ENCODE data around the gene TOR1AIP1. TPM values are rescaled to one million over a fixed set of nuclear protein-coding genes. Genes with fewer than 3 reads are reported as not detected.

The TOR1AIP1 gene
- total and polyA plus RNA-seq, 3 donors from 2014 or later, result 62.7 to 72.3 (median 63.7) TPM

DNA sequence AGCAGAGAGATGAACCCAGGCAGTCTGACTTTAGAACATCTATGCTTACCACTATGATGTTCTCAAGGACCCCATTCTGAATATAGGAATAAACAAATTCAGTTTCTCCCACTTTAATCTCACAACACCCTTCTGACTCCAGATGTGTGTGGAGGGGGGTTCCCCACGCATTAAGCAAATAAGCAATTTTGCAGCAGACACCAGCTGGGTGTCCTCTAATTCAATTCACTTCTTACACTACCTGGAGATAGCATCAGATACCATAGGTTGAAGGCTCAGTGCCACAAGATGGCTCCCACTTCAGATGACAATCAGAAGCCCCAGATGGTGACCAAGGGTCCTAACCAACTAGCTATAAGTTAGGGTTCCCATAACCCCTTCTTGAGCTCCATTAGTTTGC, 42.2 kb downstream of the TOR1AIP1 start:
- no peak for DNase-seq
- TF ChIP-seq CTCF (IDR thresholded peaks at IDR 0.05) (no peak), POLR2A (IDR thresholded peaks at IDR 0.05) (no peak)
- Histone ChIP-seq H3K27ac (no peak overlapping the region), H3K4me3 (no peak overlapping the region), H3K4me1 (no peaks in the 10 kb centered on the region), H3K9me3 (no peaks in the 10 kb centered on the region), H3K36me3 (ENCODE audit: low read depth, missing control alignments) (no peaks in the 10 kb centered on the region), H3K27me3 (no peaks in the 10 kb centered on the region)
- intact Hi-C loops (cut with DNase I; ENCODE audit: low total_unique reads), result no loop called here
- 88 to 100% methylated on average over 1 of the region's 1 CpG for WGBS, 2 donors

GRCh38 chr1:179925302-179925701, 43.2 kb downstream of the TOR1AIP1 start:
- Histone ChIP-seq H3K27ac (no peak overlapping the region), H3K36me3 (ENCODE audit: low read depth, missing control alignments) (no peaks in the 10 kb centered on the region), H3K4me3 (no peak overlapping the region), H3K9me3 (no peaks in the 10 kb centered on the region), H3K4me1 (peaks cover 4% of the 10 kb centered on the region), H3K27me3 (no peaks in the 10 kb centered on the region)
- DNase-seq, result no peak
- intact Hi-C loops (cut with DNase I; ENCODE audit: low total_unique reads), result no loop called here
- no peak for TF ChIP-seq CTCF (IDR thresholded peaks at IDR 0.05)
- TF ChIP-seq POLR2A (IDR thresholded peaks at IDR 0.05), result no peak
- WGBS, 2 donors, result 85 to 90% methylated on average over 5 of the region's 5 CpGs

DNA sequence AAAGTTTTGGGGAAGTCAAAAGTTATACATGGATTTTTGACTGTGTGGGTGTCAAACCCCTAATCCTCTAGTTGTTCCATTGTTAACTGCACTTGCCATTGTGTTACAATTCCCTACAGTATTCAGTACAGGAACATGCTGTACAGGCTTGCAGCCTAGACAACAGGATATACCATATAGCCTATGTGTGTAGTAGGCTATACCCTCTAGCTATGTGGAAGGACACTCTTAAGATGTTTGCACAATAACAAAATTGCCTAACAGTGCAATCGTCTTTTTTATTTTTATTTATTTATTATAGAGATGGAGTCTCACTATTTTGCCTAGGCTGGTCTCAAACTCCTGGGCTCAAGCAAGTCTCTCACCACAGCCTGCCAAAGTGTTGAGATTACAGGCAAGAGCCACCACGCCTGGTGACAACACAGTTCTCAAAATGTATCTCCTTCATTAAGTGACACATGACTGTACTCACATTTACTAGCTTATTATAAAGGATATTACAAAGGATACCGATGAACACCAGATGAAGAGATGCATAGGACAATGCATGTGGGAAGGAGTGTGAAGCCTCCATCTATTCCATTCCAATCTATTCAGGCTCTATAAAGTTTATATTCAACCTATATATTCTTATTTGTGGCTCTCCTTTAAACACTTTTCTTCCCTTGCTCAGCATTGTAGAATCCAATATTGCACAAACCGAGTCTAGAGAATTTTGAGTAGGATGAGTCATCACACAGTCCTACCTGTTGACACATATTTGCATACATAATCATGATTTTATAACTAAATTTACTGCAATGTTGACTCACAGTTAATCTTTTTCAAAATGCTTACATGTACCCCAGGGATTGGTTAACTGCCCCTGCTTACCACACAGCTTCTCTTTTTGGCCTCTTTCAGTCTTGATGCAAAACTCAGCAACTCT, 44.1 kb downstream of the TOR1AIP1 start:
- Histone ChIP-seq H3K36me3 (ENCODE audit: low read depth, missing control alignments) (no peaks in the 10 kb centered on the region), H3K4me1 (peaks cover 4% of the 10 kb centered on the region), H3K9me3 (no peaks in the 10 kb centered on the region), H3K4me3 (no peak overlapping the region), H3K27me3 (no peaks in the 10 kb centered on the region), H3K27ac (no peak overlapping the region)
- DNase-seq, result no peak
- intact Hi-C loops (cut with DNase I; ENCODE audit: low total_unique reads), result no loop called here
- 86 to 89% methylated on average over 4 of the region's 4 CpGs for WGBS, 2 donors
- TF ChIP-seq POLR2A (IDR thresholded peaks at IDR 0.05), result no peak
- TF ChIP-seq CTCF (IDR thresholded peaks at IDR 0.05), result no peak

DNA sequence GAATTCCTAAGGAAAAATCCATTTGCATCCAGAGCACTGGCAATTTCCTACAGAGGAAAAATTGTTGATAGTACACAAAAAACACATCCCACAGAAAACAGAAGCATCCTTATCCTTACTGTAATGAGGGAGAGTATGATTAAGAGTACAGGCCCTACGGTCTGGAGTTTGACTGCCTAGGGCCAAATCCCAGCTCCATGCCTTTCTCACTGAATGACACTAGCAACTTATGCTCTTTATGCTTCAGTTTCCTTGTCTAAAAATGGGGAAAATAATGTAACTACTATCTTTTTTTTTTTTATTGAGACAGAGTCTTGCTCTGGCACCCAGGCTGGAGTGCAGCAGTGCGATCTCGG, 44.7 kb downstream of the TOR1AIP1 start:
- peaks cover 8% of the 10 kb centered on the region for H3K4me1 ChIP-seq
- H3K36me3 ChIP-seq (ENCODE audit: low read depth, missing control alignments), result no peaks in the 10 kb centered on the region
- no peak overlapping the region for H3K4me3 ChIP-seq
- no peaks in the 10 kb centered on the region for H3K27me3 ChIP-seq
- no peaks in the 10 kb centered on the region for H3K9me3 ChIP-seq
- no peak for DNase-seq
- no peak overlapping the region for H3K27ac ChIP-seq
- 88 to 90% methylated on average over 3 of the region's 3 CpGs for WGBS, 2 donors
- intact Hi-C loops (cut with DNase I; ENCODE audit: low total_unique reads), result no loop called here
- TF ChIP-seq POLR2A (IDR thresholded peaks at IDR 0.05), result no peak
- TF ChIP-seq CTCF (IDR thresholded peaks at IDR 0.05), result no peak

All from testis (tissue), 3 donors.